Heart right ventricle (tissue), 16 donors: Measurements from ENCODE around the gene SNAP47. TPM values are rescaled to one million over a fixed set of nuclear protein-coding genes. Genes with fewer than 3 reads are reported as not detected.
A peak's percentile ranks its signal among the peaks of the same experiment; 100 is the strongest.

ENCODE experiments used
- ATAC-seq, 8 donors: fragments of 200-7000 bp; cut with Tn5 transposase; one replicate each; pipeline ENCODE4 v1.9.1; 2020; ENCODE audit warnings: mild to moderate bottlenecking in 8 of 8, moderate library complexity in 8 of 8, moderate number of reproducible peaks in 1 of 8
- DNase-seq, 2 donors: peaks; one replicate each; pipeline ENCODE4 v3.0.0-alpha.2; 2020
- H3K27ac ChIP-seq, 10 donors: fragments of 200-600 bp; sonication (generic) in 2 of 10; one replicate each; pipeline versions ENCODE4 v1.5.0 to v1.8.0; 2020 to 2022; ENCODE audit warnings: mild to moderate bottlenecking in 3 of 10
- H3K27me3 ChIP-seq, 7 donors: fragments of 200-600 bp; one replicate each; pipeline ENCODE4 v1.8.0; 2021 to 2022; ENCODE audit warnings: mild to moderate bottlenecking in 2 of 7
- H3K36me3 ChIP-seq, 9 donors: fragments of 200-600 bp; sonication (generic) in 1 of 9; one replicate each; pipeline versions ENCODE4 v1.5.0 to v1.8.0; 2020 to 2022; ENCODE audit warnings: mild to moderate bottlenecking in 2 of 9
- H3K4me1 ChIP-seq, 9 donors: fragments of 200-600 bp; sonication (generic) in 1 of 9; one replicate each; pipeline versions ENCODE4 v1.5.0 to v1.8.0; 2020 to 2022; ENCODE audit warnings: mild to moderate bottlenecking in 4 of 9
- H3K4me3 ChIP-seq, 10 donors: fragments of 200-600 bp; sonication (generic) in 2 of 10; one replicate each; pipeline versions ENCODE4 v1.5.0 to v1.8.0; 2020 to 2022; ENCODE audit warnings: mild to moderate bottlenecking in 7 of 10, moderate library complexity in 2 of 10
- H3K9me3 ChIP-seq, 11 donors: fragments of 200-600 bp in 10 of 11; sonication (generic) in 2 of 11; one replicate each; pipeline versions ENCODE4 v1.5.0 to v1.8.0; 2013 to 2022; ENCODE audit warnings: mild to moderate bottlenecking in 2 of 11, control low read depth in 1 of 11, moderate library complexity in 1 of 11
- CTCF ChIP-seq, 9 donors: fragments of 200-600 bp; sonication (generic) in 2 of 9; IDR thresholded peaks; one replicate each; pipeline versions ENCODE4 v1.5.0 to v1.8.0; 2021 to 2022; ENCODE audit warnings: antibody characterized with exemption in 9 of 9, mild to moderate bottlenecking in 5 of 9, moderate library complexity in 1 of 9
- WGBS, 2 donors: extraction: QIAGEN DNeasy Blood & Tissue Kit; methylation state at CpG; one replicate each; pipeline ENCODE4 v1.1.7; 2013; ENCODE audit warnings: inconsistent platforms in 1 of 2; 5-methylcytosine and 5-hydroxymethylcytosine counted together
- intact Hi-C, 10 donors: fragments of 100-400 bp; cut with DNase I; formaldehyde crosslinking; loops; one replicate each; pipeline versions ENCODE4 v1.11.1 to v1.14.2; 2022
- polyA plus RNA-seq, 2 donors: library from polyadenylated mRNA; stranded (reverse); fragments of 200-250 nt; gene quantifications; one replicate each; pipeline ENCODE4 v1.2.3, GENCODE V29; 2013
- total RNA-seq, 10 donors: library from RNA; stranded (reverse); fragmentation: NEBNext Ultra II Directional in 3 of 10; extraction: Animal tissue kit (Norgen Biotek cat#: 25700) in 3 of 10; gene quantifications; one replicate each; pipeline versions ENCODE4 v1.2.1 to v1.2.4, GENCODE V29; 2021 to 2023
- donor health status: Arrhythmogenic right ventricular cardiomyopathy.
- donor health status: ischemic (EF 13 %, LVEDD 7.1; RV severe dilation, severe dysfunction).
- donor health status: healthy with polysubstance abuse.
- donor health status: DM: no; HTN: yes; CAD: no.
- donor health status: DM: no; HTN: no; CAD: no.
- donor health status: ischemic (EF 25% LVEDD 6.9; RV normal size, moderate dysfunction).
- donor health status: ischemic (EF 25% LVEDD 5.7; RV mildly dilated, moderate dysfunction).
- donor health status: healthy.
- donor health status: DM: yes; HTN: yes; CAD: no.
- donor health status: Ischemic cardiomyopathy.
- donor health status: ischemic (EF 35%, LVEDD 5.7; RV mildly dilated, moderate dysfunction).
- donor health status: nonischemic (EF 11% LVEDD 7.7; RV severe dilation, severe dysfunction).
- donor health status: DM: yes; HTN: yes; CAD: no.
- donor health status: PGD.
- donor health status: ischemic (EF 29% LVEDD 5.4; RV normal size, mild dysfunction).
- donor health status: nonischemic (EF 23%, LVEDD 6.1; RV moderate dilation, normal function).

Gene SNAP47
- total and polyA plus RNA-seq, 12 donors = 18.4 to 102 (median 49.7) TPM

DNA sequence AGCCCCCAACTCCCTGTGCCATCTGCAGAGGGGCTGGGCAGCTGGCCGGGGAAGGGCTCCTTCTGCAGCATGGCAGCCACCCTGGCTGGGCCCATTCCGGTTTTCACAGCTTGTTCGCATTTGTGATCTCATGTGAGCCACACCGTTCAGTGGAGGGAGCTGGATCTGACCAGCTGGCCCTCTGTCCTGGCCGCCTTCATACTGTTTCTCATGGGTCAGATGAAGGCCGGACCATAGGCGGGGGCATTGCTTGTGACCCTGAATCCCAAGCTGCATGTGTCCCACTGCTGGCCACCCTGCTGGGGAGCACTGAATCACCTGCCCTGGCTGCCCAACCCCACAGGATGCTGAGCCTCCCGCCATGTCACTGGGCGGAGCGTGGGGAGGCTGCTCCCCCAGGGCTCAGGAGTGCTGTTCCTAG lies 43.8 kb downstream of the SNAP47 start:
- Histone ChIP-seq H3K4me1 (peaks cover 0 to 15% (median 8%) of the 10 kb centered on the region in 9 donors), H3K36me3 (peaks cover 0 to 48% (median 0%) of the 10 kb centered on the region in 9 donors), H3K4me3 (no peak overlapping the region), H3K27ac (no peak overlapping the region), H3K9me3 (no peaks in the 10 kb centered on the region), H3K27me3 (no peaks in the 10 kb centered on the region)
- DNase-seq (no peak), ATAC-seq (no peak)
- intact Hi-C loops = loop anchor here in 1 of 10 donors (5.0 kb wide), 1 partner anchor 168 kb away; the partner anchor contains the start of gene WNT9A
- no peak for TF ChIP-seq CTCF (IDR thresholded peaks at IDR 0.05)
- WGBS, 2 donors = 96% methylated on average over 10 of the region's 10 CpGs

- TF ChIP-seq CTCF (IDR thresholded peaks at IDR 0.05) = no peak
- no peaks in the 10 kb centered on the region for H3K27me3 ChIP-seq
- WGBS, 2 donors = 90 to 92% methylated on average over 7 of the region's 7 CpGs
- no peak for ATAC-seq
- H3K36me3 ChIP-seq = peaks cover 0 to 48% (median 0%) of the 10 kb centered on the region in 9 donors
- intact Hi-C loops = loop anchor here in 1 of 10 donors (5.0 to 10.0 kb wide), 2 partner anchors 105 to 168 kb away; partner anchors contain the start of gene WNT9A
- H3K4me1 ChIP-seq = peaks cover 0 to 11% (median 8%) of the 10 kb centered on the region in 9 donors
- peak in 1 of 2 donors; percentile 1 for DNase-seq
- no peak overlapping the region for H3K4me3 ChIP-seq
- no peak overlapping the region for H3K27ac ChIP-seq
- no peaks in the 10 kb centered on the region for H3K9me3 ChIP-seq
Measured at GRCh38 chr1:227779685-227780084, 44.5 kb downstream of the SNAP47 start.

DNA sequence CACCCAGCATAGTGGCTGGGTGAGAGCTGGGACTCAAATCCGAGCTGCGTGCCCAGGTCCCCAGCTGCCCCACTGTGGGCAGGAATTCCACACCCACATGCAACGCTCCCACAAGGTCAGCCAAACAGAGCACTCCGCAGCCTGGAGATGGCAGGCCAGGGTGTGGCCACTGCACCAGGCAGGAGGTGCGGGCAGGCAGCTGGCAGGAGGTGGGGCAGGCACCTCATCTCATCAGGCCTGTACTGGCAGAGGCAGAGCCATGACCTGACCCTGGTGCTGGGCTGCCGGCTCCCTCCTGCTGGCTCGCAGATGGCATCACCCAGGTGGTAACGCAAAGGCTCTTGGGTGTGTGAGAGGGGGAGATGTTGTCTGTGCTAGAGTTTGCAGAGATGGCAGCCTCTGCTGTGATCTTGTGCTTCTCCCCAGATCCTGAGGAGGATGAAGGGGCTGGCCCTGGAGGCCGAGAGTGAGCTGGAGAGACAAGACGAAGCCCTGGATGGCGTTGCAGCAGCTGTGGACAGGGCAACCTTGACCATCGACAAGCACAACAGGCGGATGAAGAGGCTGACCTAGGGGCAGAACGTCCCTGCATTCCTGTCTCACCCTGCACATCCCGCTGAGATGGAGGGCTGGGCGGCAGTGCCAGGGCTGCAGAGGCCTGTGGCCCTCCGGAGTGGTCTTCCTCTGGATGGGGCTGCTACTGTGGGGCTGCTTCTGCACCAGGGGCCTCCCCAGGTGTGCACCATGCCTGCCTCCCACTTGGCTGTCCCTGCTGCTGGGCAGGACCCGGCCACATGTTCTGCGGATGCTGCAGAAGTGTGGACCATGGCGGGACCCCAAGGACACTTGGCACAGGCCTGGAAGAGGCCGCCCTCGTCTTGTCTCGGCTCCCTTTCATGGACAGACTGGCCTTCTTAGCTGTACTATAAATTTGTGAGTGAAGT lies 45.1 kb downstream of the SNAP47 start:
- Histone ChIP-seq H3K27ac (no peak overlapping the region), H3K4me1 (peaks cover 0 to 11% (median 3%) of the 10 kb centered on the region in 9 donors), H3K4me3 (no peak overlapping the region), H3K36me3 (peaks cover 0 to 46% (median 0%) of the 10 kb centered on the region in 9 donors), H3K9me3 (no peaks in the 10 kb centered on the region), H3K27me3 (no peaks in the 10 kb centered on the region)
- DNase-seq = peak in 1 of 2 donors; percentile 16
- WGBS, 2 donors = 87 to 90% methylated on average over 23 of the region's 23 CpGs
- intact Hi-C loops = loop anchor here in 1 of 10 donors (10.0 kb wide), 1 partner anchor 104 kb away; no protein-coding TSS in a partner anchor
- peak in 7 of 8 donors; percentile 23 to 73 (median 55) for ATAC-seq
- no peak for TF ChIP-seq CTCF (IDR thresholded peaks at IDR 0.05)

GRCh38 chr1:227781314-227781930 lies 46.2 kb downstream of the SNAP47 start:
- 95 to 97% methylated on average over 15 of the region's 15 CpGs for WGBS, 2 donors
- intact Hi-C loops = loop anchor here in 1 of 10 donors (10.0 kb wide), 1 partner anchor 103 kb away; no protein-coding TSS in a partner anchor
- Histone ChIP-seq H3K36me3 (peaks cover 0 to 36% (median 0%) of the 10 kb centered on the region in 9 donors), H3K4me1 (peaks cover 2 to 18% (median 7%) of the 10 kb centered on the region in 9 donors), H3K9me3 (no peaks in the 10 kb centered on the region), H3K4me3 (no peak overlapping the region), H3K27ac (no peak overlapping the region), H3K27me3 (peaks cover 0 to 10% (median 0%) of the 10 kb centered on the region in 7 donors)
- peak in 1 of 2 donors; percentile 2 for DNase-seq
- TF ChIP-seq CTCF (IDR thresholded peaks at IDR 0.05) = no peak
- ATAC-seq = peak in 1 of 8 donors; percentile 21
